ENCODE data around the gene EFCAB12. TPM values are rescaled to one million over a fixed set of nuclear protein-coding genes. Genes with fewer than 3 reads are reported as not detected.
A peak's percentile ranks its signal among the peaks of the same experiment; 100 is the strongest.

Gene EFCAB12
- total and polyA plus RNA-seq, 2 donors (not counting 3 experiments of a cell fraction or from before 2014, with no cell fraction given), result 0.15 to 0.49 TPM

DNA sequence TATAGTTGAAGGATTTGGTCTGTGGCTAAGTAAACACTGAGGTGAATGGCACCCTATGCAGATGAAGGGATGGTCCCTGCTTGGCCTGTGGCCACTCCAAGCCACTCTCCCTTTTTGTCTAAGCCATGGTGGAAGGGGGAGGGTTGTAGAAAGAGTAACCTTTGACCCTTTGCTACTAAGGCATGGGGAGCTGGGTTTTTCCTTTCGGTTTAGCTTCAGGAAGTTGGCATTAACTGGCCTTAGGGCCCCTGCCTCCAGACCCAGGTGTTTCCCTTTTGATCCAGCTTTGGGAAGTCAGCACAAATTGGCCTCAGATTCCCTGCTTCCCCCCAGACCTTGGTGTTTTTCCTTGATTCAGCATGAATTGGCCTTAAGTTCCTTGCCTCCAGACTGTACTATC is 49.5 kb downstream of the EFCAB12 start:
- no peaks in the 10 kb centered on the region for H3K9me1 ChIP-seq (replicated peaks; ENCODE audit: control insufficient read depth, extremely low read depth, insufficient read depth, low read length)
- TF ChIP-seq EZH2 (IDR thresholded peaks at IDR 0.05; ENCODE audit: borderline replicate concordance, low read depth, low read length, severe bottlenecking) (no peak), POLR2AphosphoS5 (IDR thresholded peaks at IDR 0.05; ENCODE audit: insufficient read depth, low read depth, low read length) (peak; percentile 18)
- TF ChIP-seq, protein P1, sequence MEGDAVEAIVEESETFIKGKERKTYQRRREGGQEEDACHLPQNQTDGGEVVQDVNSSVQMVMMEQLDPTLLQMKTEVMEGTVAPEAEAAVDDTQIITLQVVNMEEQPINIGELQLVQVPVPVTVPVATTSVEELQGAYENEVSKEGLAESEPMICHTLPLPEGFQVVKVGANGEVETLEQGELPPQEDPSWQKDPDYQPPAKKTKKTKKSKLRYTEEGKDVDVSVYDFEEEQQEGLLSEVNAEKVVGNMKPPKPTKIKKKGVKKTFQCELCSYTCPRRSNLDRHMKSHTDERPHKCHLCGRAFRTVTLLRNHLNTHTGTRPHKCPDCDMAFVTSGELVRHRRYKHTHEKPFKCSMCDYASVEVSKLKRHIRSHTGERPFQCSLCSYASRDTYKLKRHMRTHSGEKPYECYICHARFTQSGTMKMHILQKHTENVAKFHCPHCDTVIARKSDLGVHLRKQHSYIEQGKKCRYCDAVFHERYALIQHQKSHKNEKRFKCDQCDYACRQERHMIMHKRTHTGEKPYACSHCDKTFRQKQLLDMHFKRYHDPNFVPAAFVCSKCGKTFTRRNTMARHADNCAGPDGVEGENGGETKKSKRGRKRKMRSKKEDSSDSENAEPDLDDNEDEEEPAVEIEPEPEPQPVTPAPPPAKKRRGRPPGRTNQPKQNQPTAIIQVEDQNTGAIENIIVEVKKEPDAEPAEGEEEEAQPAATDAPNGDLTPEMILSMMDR (IDR thresholded peaks at IDR 0.05; ENCODE audit: extremely low read depth in 1 of 2, insufficient read depth in 1 of 2, low read depth in 1 of 2, low read length in 2 of 2), result no peak
- BruUV-seq (replicated peaks), result no TSS peak
- H3K4me1 ChIP-seq (ENCODE audit: control insufficient read depth, extremely low read depth, insufficient read depth, low read length), result peaks cover 9% of the 10 kb centered on the region
- H3K4me2 ChIP-seq (ENCODE audit: insufficient read depth, low read length), result no peak overlapping the region
- dilution Hi-C loops (cut with MboI; ENCODE audit: extremely low pct_ligation_motif_present, low sequenced_read_pairs) (no loop called here), intact Hi-C loops (cut with micrococcal nuclease) (no loop called here)
- no peak overlapping the region for H3K27ac ChIP-seq (ENCODE audit: insufficient read depth, low read depth, low read length)
- no peaks in the 10 kb centered on the region for H3K79me2 ChIP-seq (ENCODE audit: control insufficient read depth, insufficient read depth, low read length)
- no peak overlapping the region for H2AFZ ChIP-seq (ENCODE audit: low read depth, low read length)
- H3K9me3 ChIP-seq (replicated peaks; ENCODE audit: control insufficient read depth, insufficient read depth, low read length), result no peaks in the 10 kb centered on the region
- CTCF ChIA-PET, result interaction anchor here (0.7 to 1.4 kb wide), 5 partner anchors 9 to 451 kb away, joined by 3 to 5 read pairs (median 3); no protein-coding TSS in a partner anchor
- POLR2A ChIA-PET, result no interaction called here
- H3K9ac ChIP-seq (replicated peaks; ENCODE audit: extremely low read depth, insufficient read depth, low read length), result no peak overlapping the region
- no peak overlapping the region for H3K4me3 ChIP-seq (replicated peaks in 1 of 3; ENCODE audit: insufficient read depth in 1 of 3, low read depth in 1 of 3, low read length in 3 of 3)
- no peaks in the 10 kb centered on the region for H4K20me1 ChIP-seq (replicated peaks; ENCODE audit: control insufficient read depth, extremely low read depth, insufficient read depth, low read length)
- no peaks in the 10 kb centered on the region for H3K36me3 ChIP-seq (ENCODE audit: control insufficient read depth in 2 of 2, extremely low read depth in 1 of 2, insufficient read depth in 2 of 2, low read length in 2 of 2)
- FAIRE-seq (no peak), DNase-seq (ENCODE audit: low read depth, low spot score) (peak; percentile 85)
- no peaks in the 10 kb centered on the region for H3K27me3 ChIP-seq (ENCODE audit: control insufficient read depth in 2 of 2, insufficient read depth in 2 of 2, low read length in 2 of 2)

GRCh38 chr3:129377615-129378014 is 50.8 kb downstream of the EFCAB12 start:
- intact Hi-C loops (cut with micrococcal nuclease), result no loop called here
- ChIA-PET CTCF (interaction anchor here (1.6 kb wide), 1 partner anchor 9 kb away, joined by 4 read pairs; no protein-coding TSS in a partner anchor), POLR2A (interaction anchor here (1.1 kb wide), 1 partner anchor 61 kb away, joined by 3 read pairs; a partner anchor contains a TSS)
- no peak overlapping the region for H3K27ac ChIP-seq (ENCODE audit: insufficient read depth, low read depth, low read length)
- TF ChIP-seq, protein P1 (IDR thresholded peaks at IDR 0.05; ENCODE audit: extremely low read depth in 1 of 2, insufficient read depth in 1 of 2, low read depth in 1 of 2, low read length in 2 of 2), result no peak
- TF ChIP-seq GATA2 (IDR thresholded peaks at IDR 0.05; ENCODE audit: insufficient read depth, insufficient read length, low read depth, low read length), result no peak
- TF ChIP-seq FOS (IDR thresholded peaks at IDR 0.05; ENCODE audit: borderline replicate concordance, insufficient read depth, low read length), result no peak
- H3K27me3 ChIP-seq (ENCODE audit: control insufficient read depth in 2 of 2, insufficient read depth in 2 of 2, low read length in 2 of 2), result no peaks in the 10 kb centered on the region
- peaks cover 9% of the 10 kb centered on the region for H3K4me1 ChIP-seq (ENCODE audit: control insufficient read depth, extremely low read depth, insufficient read depth, low read length)
- H3K9ac ChIP-seq (replicated peaks; ENCODE audit: extremely low read depth, insufficient read depth, low read length), result no peak overlapping the region
- FAIRE-seq (no peak), DNase-seq (ENCODE audit: low read depth, low spot score) (no peak)
- no peaks in the 10 kb centered on the region for H4K20me1 ChIP-seq (replicated peaks; ENCODE audit: control insufficient read depth, extremely low read depth, insufficient read depth, low read length)
- H3K9me3 ChIP-seq (replicated peaks; ENCODE audit: control insufficient read depth, insufficient read depth, low read length), result no peaks in the 10 kb centered on the region
- no peak overlapping the region for H3K4me3 ChIP-seq (replicated peaks in 1 of 3; ENCODE audit: insufficient read depth in 1 of 3, low read depth in 1 of 3, low read length in 3 of 3)
- no peaks in the 10 kb centered on the region for H3K79me2 ChIP-seq (ENCODE audit: control insufficient read depth, insufficient read depth, low read length)
- no peaks in the 10 kb centered on the region for H3K36me3 ChIP-seq (ENCODE audit: control insufficient read depth in 2 of 2, extremely low read depth in 1 of 2, insufficient read depth in 2 of 2, low read length in 2 of 2)
- H3K9me1 ChIP-seq (replicated peaks; ENCODE audit: control insufficient read depth, extremely low read depth, insufficient read depth, low read length), result no peaks in the 10 kb centered on the region
- H3K4me2 ChIP-seq (ENCODE audit: insufficient read depth, low read length), result no peak overlapping the region
- dilution Hi-C loops (cut with MboI; ENCODE audit: extremely low pct_ligation_motif_present, low sequenced_read_pairs), result no loop called here
- H2AFZ ChIP-seq (ENCODE audit: low read depth, low read length), result no peak overlapping the region
- BruUV-seq (replicated peaks), result no TSS peak

All from endothelial cell of umbilical vein (primary cell).